ENCODE measurements around the gene PRKAR2B.

GRCh38 chr7:107170051-107170915 lies 125.8 kb downstream of the PRKAR2B start:
- TF ChIP-seq FOXM1 (IDR thresholded peaks at IDR 0.05; ENCODE audit: borderline replicate concordance) (no peak), FOXA1 (IDR thresholded peaks at IDR 0.05) (no peak), SP1 (IDR thresholded peaks at IDR 0.05) (no peak), PKNOX1 (IDR thresholded peaks at IDR 0.05) (no peak), BHLHE40 (IDR thresholded peaks at IDR 0.05; ENCODE audit: borderline replicate concordance) (no peak), HDGF (IDR thresholded peaks at IDR 0.05; ENCODE audit: borderline replicate concordance) (no peak), ARNT (IDR thresholded peaks at IDR 0.05) (no peak), FOXK2 (IDR thresholded peaks at IDR 0.05) (no peak), L3MBTL2 (conservative IDR thresholded peaks at IDR 0.05) (no peak), ZNF384 (IDR thresholded peaks at IDR 0.05) (no peak), SUZ12 (IDR thresholded peaks at IDR 0.05) (no peak)

Measured in HEK293T (cell line).